Mucosa of gallbladder (tissue), 1 donor: ENCODE data around the gene SRRM5. TPM values are rescaled to one million over a fixed set of nuclear protein-coding genes. Genes with fewer than 3 reads are reported as not detected.
"Not testable (repeated sequence)": the region's sequence is repeated elsewhere in the genome, so short reads cannot be mapped to it uniquely, and the experiment has no call there.

ENCODE experiments used
- DNase-seq: peaks from one replicate; pipeline ENCODE4 v3.0.0-alpha.2; 2020; ENCODE audit warnings: low spot score
- total RNA-seq: library from RNA; stranded (reverse); gene quantifications from one replicate; pipeline ENCODE4 v1.2.1, GENCODE V29; 2021
- donor health status: DM: no; HTN: no; CAD: no.

Gene SRRM5
- total RNA-seq, 1 donor from 2014 or later = 0.52 TPM

GRCh38 chr19:43591904-43592772, 19.8 kb upstream of the SRRM5 start:
- DNase-seq = no peak

DNA sequence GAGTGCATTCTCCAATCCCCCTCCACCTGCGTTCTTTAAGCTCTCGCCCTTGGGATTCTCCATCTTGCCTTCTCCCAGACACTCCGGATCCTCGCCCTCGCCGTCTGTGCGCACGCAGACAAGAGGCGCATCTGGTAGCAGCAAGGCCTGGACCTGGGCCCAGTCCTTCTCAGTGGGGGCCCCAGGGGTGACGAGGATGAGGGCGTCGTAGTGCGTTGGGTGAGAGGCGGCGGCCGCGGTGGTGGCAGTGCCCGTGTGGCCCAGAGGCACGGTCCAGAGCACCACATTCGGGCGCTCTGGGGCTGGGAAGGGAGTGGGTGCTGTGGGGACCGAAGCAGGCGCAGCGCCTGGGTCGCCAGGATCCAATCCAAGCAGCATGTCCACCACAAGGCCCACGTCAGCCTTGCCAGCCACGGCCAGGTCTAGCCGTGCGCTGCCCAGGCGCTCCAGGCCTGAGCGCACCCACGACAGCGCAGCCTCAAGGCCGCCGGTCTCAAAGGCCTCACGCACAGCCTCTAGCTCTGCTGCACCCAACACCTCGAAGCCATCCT, 19.0 kb upstream of the SRRM5 start:
- no peak for DNase-seq

- no peak for DNase-seq
Observed at GRCh38 chr19:43594081-43594697, 17.7 kb upstream of the SRRM5 start.

DNA sequence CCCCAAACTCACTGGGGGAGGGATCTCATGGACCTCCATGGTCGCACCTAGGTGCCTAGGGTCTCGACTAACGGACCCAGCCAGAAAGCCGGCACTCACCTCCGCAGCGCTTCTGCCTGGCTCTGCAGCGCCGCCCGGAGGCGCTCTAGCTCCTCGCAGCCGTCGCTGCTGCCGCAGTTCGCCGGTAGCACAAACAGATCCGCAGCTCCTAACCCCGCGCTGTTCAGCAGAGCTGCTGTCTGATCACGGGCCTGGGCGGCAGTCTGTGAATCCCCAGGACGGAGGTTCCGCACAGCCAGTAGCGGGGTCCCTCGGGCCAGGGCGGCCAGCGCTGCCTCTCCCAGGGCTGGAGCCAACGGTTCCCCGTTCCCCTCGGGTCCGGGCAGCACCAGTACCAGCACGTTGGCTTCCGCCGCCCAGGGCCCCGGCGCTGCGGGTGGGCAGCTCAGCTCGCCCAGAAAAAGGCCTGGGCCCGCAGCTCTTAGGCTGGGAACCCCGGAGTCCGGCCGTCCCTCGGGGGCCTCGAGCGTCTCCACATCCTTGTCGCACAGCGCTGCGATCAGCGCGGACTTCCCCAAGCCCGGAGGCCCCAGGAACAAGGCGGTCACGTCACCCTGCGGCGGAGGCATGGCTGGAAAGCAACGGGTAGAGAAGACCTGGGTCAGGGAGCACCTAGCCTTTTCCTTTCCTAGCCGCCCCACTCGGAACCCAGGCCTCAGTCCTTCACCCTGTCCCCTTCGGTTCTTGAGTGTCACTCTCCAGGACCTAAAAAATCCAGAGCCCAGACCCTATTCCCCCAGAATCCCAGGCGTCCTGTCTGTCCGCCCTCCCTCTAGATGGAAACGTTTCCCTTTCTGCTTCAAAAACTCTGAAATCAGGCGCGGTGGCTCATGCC, 16.9 kb upstream of the SRRM5 start:
- peak; percentile 43 for DNase-seq

DNA sequence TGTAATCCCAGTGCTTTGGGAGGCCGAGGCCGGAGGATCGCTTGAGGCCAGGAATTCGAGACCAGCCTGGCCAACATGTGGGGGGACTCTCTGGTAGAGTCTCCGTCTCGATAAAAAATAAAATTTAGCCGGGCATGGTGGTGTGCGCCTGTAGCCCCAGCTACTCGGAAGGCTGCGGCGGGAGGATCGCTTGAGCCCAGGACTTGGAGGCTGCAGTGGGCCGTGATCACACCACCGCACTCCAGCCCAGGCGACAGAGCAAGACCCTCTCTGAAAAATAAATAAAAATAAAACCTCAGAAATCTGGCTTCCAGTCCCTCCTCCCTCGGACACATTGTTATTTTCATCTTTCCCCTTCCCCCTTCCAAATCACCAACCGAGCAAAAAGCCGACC, 16.3 kb upstream of the SRRM5 start:
- no peak for DNase-seq

DNA sequence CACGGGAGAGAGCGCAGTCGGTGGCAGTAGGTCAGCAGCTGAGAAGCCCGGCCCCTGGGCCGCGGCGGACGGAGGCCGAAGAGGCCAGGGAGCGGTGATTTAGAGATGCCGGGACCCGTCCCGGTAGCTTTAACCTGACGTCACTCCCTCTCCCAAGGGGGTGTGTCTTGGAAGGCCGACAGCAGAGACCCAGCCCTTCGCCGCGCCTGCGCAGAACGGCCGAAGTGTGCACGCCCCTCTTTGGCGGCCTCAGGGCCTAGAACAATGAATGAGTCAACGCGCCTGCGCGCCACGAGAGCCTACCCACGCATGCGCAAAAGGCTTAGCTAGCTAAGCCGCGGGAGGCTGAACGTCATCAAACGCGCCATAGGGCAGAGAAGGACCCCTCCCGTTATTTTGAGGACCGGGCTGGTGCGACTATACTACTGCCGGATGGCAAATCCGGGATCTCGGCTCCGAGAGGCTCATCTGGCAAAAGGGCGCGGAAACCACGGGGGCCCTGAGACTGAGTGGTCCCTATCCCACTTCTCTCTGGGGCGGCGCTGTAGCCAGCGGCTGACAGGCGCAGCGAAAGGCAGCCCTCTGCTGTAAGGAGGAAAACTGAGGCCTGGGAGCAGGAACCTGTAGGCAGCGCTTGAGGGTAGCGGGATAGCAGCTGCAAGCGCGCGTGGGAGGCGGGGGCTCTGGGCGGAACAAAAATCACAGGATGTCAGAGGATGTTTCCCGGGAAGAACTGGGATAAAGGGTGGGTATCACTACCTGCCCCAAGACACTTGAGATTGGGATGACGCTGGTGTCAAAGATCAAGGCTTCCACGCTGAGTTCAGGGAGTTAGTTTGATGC, 15.7 kb upstream of the SRRM5 start, which contains the start of the genes IRGQ and ZNF576:
TSS of gene IRGQ (minus strand) at position 136 of the 843 bp plus-strand sequence. CDS start 796 bp downstream, outside the sequence.
TSS of gene ZNF576 (plus strand) at position 597 of the 843 bp plus-strand sequence. CDS start 514 bp downstream, outside the sequence.
- peak; percentile 100 for DNase-seq

DNA sequence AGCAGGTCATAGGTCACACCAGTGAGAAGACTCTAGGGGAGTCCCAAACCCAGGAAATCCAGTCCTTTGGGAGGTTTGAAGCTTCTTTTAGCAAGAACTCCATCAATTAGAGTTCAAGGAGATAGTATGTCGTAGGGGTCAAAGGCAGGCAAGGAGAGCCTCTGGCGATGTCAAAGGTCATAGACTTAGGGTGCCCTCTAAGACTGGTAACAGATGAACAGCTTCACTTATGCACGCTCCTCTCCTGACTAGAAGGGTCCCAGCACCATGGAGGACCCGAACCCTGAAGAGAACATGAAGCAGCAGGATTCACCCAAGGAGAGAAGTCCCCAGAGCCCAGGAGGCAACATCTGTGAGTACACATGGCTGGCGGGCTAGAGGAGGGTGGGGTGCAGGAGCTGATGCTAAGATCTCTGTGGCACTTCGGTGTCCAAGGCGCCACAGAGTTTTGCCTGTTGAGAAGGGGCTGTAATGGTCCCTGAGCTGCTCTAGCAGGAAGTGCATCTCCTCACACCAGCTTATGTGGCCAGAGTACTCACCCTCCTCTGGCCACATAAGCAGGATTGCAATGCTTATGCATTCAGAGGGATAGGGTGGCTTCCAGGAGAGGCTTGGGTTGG, 14.9 kb upstream of the SRRM5 start:
- DNase-seq = no peak

DNA sequence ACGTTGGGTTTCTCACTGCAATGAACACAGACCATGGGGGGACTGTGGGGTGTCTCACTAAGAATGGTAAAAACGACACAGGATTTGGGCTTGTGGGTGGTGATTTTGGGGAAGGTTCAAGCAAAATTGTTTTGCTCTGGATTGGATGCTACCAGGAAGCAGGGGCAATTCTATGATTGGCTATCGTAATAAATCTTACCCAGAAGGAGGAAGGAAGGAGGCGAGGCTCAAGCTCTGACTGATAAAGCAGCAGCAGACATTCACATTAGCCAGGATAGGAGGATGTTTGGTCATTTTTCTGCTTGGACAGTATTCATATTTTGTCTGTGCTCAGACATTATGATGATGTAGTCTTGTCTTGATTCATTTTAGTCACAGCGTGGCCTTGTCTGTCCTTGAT, 14.0 kb upstream of the SRRM5 start:
- no peak for DNase-seq

DNA sequence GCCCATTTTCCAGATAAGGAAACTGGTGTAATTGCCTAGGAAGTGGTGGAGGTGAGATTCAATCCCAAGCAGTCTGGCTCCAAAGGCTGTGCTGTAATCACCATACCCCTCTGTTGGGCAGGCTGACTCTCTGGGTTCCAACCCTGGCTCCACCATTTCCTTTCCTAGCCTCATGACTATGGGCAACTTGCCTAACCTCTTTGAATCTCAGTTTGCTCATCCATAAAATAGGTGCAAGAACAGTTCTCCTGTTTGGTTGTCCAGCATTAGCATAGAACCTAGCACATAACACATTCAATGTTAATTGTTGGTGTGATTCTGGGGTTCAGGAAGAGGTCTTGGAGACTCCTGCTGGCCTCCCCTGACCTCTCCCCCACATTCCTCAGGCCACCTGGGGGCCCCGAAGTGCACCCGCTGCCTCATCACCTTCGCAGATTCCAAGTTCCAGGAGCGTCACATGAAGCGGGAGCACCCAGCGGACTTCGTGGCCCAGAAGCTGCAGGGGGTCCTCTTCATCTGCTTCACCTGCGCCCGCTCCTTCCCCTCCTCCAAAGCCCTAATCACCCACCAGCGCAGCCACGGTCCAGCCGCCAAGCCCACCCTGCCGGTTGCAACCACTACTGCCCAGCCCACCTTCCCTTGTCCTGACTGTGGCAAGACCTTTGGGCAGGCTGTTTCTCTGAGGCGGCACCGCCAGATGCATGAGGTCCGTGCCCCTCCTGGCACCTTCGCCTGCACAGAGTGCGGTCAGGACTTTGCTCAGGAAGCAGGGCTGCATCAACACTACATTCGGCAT, 13.2 kb upstream of the SRRM5 start:
- DNase-seq = no peak

- no peak for DNase-seq
Observed at GRCh38 chr19:43599635-43600295, 12.1 kb upstream of the SRRM5 start.

- not testable (repeated sequence) for DNase-seq
Observed at GRCh38 chr19:43600326-43600725, 11.6 kb upstream of the SRRM5 start.

- DNase-seq = no peak
Observed at GRCh38 chr19:43605875-43606568, 5.9 kb upstream of the SRRM5 start.

DNA sequence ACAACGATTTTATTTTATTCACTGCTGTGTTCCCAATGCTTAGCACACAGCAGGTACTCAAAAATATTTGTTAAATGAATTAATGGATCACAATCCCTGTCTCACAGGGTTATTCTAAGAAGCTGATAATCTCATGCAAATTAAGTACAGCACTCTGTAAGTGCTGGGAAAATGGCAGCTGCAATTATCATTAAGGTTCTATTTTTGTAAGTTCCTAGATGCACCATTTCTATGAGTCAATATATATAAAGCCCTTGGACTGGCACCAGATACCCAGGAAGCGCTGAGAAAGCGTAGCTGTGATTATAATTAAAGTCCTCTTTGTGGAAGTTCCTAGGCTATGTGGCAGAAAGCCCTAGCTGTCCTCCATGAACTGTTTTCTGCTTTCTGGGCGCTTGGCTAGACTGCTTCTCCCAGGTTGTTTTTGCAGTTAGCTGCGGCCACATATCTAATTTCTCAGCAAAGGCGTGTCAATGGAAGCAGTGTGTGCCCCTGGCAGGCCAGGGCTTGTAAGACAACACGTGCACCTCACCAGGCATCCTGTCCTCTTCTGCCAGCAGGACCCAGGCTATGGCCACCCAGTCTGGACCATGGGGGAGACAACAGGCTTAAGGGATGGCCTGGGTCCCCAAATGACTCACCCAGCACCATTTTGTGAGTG, 5.2 kb upstream of the SRRM5 start:
- no peak for DNase-seq

DNA sequence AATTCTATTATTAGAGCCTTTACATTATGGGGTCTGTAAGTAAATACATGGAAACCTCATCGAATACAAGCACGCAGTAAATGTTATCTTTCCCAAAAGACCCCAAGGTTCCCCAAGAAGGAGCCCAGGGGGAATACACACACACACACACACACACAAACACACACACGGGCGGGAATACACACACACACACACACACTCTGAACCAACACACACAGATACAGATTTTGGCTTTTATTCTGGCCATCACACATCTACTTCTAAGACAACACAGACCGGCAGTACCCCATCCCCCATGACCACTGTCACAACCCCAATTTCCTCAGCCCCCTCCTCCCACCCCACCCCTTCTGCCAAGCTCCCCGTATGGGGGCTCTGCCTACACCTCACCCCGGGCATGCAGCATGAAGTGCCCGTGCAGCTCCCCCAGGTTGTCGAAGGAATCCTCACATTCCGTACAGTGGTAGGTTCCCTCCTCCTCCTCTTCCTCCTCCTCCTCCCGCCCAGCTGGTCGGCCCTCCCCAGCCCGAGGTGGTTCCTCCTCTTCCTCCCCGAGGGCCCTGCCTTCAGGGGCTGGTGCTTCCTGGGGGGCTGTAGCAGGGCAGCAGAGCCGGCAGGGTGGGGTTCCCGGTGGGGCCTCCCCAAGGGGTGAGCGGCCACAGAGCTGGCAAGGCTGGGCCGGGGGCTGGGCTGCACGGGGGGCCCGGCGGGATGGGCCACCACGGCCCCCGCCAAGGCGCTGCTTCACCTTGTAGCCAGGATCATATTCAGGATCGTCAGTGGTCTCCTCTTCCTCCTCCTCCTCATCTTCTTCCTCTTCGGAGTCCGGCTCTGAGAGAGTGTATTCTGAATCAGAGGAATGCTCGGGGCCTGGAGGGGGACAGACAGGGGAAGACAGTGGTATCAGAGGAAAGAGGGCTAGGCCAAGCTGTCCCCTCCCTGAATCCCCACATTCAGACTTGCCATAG, 4.4 kb upstream of the SRRM5 start:
- DNase-seq = no peak

DNA sequence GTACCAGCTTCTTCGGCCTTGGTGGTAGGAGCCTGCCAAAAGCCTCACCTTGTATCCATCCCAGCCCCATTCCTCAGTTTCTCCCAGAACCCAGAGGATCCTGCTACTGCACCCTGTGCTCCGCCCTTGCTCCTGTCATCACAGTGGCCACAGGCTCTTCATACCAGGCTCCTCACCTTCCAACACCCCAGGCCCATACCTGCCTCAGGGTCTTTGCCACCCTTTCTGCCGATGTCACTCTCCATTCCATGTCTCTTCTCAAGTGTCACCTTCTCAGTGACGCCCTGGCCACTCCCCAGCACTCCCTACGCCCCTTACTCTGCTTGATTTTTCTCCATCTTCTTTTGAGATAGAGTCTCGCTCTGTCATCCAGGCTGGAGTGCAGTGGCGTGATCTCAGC, 2.0 kb upstream of the SRRM5 start:
- DNase-seq = no peak

DNA sequence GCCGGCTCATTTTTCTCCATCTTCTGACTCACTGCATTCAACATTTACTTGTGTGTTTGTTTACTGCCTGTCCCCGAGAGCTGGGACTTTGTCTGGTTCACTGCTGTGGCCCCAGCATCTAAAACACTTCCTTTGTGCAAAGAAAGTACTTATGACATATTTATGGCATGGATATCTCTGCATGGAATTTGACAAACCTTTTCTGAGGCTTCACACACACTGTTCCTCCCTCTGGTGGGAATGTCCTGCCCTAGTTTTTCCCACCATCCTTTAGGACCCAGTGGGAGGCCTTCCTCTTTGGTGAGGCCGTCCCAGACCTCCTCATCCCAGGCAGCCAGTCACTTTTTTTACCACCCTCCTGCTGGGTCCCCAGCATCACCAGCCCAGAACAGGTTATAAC, 1.4 kb upstream of the SRRM5 start:
- no peak for DNase-seq

DNA sequence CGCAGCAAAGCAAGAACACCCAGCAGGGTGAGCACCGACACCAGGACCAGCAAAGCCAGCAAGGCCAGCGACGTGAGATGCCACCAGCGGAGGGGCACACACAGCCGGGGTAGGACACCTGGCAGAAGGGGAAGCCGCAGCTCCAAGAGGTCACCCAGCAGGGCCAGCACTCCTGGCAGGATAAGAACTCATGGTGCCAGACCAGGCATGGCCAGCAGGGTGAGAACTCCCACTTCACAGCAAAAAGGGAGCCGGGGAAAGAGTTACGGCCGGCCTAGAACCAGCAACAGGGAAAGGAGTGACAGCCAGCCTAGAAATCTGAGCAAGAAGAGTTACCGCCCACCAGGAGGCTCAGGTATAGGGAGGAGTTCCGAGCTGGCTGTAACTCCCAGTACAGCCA, 486 bp downstream of the SRRM5 start:
- DNase-seq = no peak
